HG03196 (cell line): ENCODE measurements around the gene CCHCR1.
"Not testable (repeated sequence)": the region's sequence is repeated elsewhere in the genome, so short reads cannot be mapped to it uniquely, and the experiment has no call there.

ENCODE experiments used
- ATAC-seq: cut with Tn5 transposase; IDR thresholded peaks from one replicate; pipeline ENCODE4 v1.9.1; 2021; ENCODE audit not compliant: unreplicated experiment

The CCHCR1 gene

DNA sequence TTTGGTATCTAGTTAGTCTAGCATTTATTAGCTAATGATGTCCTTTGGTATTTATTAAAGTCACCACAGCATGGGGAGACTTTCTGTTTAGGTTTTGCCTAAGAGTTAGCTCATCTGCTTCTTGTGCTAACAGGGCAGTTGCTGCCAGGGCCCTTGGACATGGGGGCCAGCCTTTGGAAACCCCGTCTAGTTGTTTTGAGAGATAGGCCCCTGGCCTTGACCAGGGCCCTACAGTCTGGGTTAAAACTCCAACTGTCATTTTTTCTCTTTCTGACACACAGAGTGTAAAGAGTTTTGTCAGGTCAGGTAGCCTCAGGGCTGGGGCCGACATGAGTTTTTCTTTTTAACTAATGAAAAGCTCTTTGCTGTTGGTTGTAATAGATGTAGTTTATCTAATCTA lies 25.7 kb upstream of the CCHCR1 start:
- not testable (repeated sequence) for ATAC-seq

DNA sequence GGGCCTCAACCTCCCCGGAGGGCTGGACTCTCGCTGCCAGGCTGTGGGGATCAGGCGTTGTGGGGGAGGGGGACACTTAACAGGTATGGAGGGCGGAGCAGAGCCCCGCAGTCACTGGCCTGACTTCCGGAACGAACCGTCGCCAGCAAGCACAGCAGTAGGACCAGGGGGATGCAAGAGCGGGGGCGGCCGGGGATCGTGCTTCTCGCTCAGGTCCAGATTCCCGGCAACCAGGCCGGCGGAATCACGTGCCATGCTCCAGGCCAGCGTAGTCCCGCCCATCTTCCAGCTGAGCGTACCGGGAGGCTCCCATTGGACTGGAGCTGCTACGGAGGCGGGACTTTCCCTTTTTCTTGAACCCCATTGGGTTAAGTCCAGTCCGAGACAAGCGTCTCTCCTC lies 22.9 kb upstream of the CCHCR1 start:
- ATAC-seq: peak; percentile 53

DNA sequence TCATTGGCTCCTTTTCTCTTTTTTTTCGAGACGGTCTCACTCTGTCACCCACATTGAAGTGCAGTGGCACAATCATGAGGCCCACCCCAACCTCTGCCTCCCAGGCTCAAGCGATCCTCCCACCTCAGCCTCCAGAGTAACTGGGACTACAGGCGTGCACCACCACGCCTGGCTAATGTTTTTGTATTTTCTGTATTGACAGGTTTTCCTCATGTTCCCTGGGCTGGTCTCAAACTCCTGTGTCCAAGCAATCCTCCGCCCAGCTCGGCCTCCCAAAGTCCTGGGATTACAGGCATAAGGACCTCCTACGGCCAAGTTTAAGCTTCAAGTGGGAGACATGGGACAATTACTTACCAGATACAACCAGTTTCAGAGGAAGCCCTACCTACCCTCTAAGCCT lies 22.3 kb upstream of the CCHCR1 start:
- ATAC-seq: no peak

DNA sequence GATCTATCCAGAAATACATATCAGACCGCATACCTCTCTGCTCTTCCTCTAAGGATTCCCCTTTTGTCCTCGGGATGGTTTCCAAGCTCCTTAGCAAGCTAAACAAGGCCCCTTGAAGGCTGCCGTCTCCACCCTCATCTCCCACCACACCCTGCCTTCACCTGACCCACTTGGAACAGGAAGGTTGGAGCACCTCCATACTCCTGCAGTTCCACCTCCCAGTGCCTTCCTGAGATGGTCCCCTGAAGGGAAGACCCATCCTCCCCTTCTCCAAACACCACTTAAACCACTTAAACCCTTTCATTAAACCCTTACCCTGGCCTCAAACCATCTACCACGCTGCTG lies 21.4 kb upstream of the CCHCR1 start:
- no peak for ATAC-seq

DNA sequence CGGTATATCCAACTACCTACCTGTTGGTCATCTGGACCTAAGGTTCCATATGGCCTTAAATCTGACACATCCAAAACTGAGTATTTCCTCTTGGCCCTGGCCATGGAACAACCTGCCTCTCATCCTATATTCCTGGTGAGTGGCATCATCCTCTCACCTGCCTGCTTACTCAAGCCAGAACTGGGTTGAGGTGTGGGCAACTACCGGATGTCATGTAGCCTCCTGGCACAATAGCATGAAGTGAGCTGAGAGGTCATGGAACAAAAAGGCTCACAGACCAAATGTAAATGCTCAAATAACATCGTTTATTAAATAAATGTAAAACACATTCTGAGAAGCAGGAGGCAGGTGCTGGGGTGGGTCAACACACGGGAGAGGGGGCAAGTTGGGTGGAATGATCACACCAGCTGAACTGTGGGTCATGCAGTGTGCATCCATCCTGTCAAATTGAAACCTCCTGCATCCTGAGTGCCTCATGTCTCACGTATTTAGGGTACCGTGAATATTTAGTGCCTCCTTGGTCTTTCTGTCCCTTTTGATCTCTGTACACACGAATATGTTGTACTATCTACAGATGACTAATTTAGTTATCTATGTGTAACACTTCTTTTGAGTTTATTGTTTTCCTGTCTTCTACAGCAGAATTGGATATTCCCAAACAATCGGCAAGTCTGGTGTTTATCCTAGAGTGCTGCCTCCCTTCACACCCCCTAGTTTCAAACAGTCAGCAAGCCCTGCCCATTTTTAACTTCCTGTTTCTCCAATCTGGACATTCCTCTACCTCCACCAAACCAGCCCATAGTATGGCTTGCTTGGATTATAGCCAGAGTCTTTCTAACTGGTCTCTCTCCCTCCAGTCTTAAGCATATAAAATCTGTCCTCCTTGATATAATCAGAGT lies 20.8 kb upstream of the CCHCR1 start:
- no peak for ATAC-seq

DNA sequence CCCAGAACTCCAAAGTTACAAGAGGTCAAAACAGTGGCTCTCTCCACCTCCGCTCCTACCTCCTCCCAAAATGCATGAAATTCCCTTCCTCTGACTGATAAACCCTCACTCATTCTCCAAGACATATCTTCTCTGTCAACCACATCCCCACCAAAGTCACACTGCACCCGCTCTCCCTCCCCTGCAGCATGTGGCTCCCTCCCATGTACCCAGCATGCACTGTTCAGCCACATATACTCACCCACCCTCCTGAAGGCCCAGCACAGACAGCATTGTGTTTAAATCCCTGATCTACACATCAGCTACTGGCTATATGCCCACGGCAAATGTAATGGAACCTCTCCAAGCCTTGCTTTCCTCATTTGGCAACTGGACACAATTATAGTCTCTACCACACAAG lies 18.4 kb upstream of the CCHCR1 start:
- ATAC-seq: no peak

DNA sequence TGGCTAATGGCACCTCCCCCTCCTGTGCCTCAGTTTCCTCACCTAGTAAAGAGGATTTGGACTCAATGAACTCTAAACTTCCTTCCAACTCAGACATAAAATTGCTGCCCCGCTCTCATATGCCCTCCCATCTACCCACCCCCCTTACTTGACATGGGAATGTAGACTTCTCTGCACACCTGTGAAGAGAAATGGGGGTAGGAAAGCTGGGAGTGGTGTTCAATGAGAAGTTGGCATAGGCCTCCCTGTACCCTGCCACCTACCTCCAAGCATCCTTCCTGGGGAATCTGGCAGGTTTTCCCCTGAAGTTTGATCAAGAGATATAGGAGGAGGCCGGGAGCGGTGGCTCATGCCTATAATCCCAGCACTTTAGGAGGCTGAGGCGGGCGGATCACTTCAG lies 16.8 kb upstream of the CCHCR1 start:
- ATAC-seq: no peak

DNA sequence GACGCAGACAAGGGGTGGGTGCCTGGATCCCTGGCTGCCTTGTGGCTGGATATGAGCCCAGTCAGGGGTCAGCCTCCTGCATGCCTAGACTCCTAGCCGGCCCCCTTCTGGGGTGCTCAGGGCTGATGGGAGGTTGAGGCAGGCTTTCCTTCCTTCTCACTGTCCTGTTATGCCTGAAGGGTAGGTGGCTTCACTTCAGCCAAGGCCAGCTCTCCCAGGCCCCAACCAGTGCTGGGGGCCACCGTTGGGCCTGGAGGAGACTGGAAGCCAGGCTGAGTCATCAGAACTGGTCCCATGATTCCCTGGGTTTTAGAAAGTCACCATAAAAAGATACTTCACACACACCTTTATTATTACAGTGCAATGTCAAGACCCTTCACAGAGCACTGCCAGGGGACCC lies 15.8 kb upstream of the CCHCR1 start:
- ATAC-seq: no peak

DNA sequence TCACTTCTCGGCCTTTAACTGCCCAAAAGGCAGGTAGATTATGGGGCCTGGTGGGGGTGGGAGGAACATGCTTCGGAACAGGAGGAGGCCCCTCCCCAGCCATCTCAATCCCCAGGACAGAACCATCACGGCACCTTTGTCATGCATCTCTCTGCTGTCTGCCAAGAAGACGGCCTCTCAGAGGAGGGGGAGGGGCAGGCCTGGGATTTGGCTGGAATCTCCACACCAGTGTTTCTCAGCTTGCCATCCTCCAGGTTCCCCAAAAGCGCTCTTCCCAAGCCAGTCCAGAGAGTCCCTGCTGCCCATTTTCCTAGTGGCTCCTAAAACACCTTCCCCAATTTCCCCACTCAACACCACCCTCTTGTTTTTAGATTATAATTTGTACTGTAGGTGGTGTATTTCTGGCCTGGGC lies 15.4 kb upstream of the CCHCR1 start:
- ATAC-seq: no peak

DNA sequence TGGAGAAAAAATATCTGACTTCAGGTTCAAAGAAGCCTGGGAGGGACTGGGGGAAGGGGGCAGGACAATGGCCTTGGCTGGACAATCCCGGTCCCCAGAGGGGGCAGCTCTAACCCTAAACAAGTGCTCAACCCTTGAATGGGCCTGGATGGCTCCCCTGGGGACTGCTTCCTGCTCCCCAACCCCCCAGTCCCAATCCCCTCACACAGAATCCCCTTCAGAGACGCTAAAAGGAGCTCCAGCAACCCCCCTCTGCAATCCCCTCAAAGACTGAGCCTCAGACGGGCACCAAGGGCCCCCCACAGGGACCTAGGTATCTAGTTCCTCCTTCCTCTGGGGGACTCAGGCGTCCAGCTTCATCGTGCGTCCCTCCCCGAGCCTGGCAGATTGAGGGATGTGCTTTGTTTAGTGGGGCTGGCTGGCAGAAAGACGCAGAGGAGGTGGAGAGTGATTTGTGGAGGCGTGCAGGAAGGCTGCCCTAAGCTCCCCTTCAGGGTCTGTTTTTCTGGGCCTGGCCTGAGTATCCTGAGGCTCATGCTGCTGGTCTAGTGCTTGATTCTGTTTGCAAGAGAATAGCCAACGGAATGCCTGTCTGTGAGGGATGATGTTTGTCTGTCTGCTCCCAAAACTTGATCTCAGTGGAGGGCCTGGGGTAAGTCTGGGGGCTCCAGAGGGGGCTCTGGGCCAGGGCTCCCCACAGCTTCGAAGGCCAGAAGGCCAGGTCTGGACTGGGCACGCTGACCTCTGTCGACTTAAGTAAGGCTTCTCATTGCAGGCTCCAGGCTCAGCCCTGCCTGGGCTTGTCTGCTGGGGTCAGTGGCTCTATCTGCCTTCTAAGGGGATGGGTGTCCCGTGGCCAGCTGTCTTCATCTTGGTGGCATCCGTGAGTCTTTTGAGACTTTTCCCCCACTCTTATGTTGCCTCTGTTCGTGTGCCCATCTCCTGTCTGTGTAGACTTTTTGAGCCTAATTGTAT lies 14.6 kb upstream of the CCHCR1 start:
- ATAC-seq: no peak

DNA sequence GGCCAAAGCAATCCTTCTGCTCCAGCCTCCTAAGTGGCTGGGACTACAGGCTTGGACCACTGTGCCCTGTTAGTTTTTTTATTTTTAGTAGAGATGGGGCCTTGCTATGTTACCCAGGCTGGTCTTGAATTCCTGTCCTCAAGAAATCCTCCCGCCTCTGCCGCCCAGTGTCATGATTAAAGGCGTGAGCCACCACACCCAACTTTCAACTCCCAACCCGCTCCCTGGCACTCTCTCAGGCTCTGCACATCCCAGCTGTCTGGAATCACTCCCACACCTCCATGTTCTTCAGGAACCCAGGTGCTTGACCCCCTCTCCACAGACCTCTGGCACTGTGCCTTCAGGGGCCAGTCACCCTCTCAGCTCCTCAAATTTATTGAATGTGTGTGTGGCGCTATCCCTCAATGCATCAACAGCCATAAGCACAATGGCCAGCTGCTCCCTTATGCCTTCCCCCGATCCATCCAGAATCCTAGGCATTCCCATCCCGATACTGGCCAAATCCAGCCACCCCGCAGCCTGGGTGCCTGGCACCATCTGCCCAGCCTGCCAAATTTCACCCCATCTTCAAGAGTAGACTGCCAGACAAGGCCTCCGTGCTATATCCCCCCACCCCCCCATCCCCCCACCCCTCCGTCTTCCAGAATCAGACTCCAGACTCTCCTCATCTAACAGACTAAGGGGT lies 13.5 kb upstream of the CCHCR1 start:
- ATAC-seq: no peak

DNA sequence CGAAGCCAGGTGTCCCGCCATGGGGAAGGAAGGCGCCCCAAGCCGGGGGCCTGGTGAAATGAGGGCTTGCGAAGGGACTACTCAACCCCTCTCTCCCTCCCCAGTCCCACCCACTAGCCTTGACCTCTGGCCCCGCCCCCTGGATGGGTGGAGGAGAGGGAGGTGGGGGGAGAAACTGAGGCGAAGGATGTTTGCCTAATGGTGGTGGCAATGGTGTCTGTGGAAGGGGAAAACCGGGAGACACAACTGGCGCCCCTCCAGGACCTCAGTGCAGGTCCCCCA lies 12.9 kb upstream of the CCHCR1 start, which contains the start of gene POU5F1:
POU5F1 (minus strand) TSS at position 83 of the 282 bp plus-strand sequence; CDS start at position 21, 62 bp downstream.
- ATAC-seq: no peak

DNA sequence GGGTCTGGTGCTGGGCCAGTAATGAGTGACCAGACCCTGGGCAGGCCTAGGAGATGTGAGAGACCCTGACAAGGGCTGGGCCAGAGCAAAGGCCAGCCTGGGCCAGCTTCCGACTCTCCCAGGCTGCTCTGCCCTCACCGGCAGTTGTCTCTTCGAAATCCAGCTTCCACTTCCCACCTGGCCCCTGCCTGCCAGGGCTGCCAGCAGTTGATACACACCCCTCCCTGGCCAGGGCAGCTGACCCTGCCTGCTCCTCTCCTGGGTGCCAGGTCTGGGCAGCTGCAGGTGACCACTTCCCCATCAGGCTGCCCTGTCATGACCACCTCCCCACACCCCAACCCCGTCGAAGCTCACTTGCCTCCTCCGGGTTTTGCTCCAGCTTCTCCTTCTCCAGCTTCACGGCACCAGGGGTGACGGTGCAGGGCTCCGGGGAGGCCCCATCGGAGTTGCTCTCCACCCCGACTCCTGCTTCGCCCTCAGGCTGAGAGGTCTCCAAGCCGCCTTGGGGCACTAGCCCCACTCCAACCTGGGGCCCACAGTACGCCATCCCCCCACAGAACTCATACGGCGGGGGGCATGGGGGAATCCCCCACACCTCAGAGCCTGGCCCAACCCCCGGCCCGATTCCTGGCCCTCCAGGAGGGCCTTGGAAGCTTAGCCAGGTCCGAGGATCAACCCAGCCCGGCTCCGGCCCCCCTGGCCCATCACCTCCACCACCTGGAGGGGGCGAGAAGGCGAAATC lies 12.4 kb upstream of the CCHCR1 start:
- not testable (repeated sequence) for ATAC-seq

DNA sequence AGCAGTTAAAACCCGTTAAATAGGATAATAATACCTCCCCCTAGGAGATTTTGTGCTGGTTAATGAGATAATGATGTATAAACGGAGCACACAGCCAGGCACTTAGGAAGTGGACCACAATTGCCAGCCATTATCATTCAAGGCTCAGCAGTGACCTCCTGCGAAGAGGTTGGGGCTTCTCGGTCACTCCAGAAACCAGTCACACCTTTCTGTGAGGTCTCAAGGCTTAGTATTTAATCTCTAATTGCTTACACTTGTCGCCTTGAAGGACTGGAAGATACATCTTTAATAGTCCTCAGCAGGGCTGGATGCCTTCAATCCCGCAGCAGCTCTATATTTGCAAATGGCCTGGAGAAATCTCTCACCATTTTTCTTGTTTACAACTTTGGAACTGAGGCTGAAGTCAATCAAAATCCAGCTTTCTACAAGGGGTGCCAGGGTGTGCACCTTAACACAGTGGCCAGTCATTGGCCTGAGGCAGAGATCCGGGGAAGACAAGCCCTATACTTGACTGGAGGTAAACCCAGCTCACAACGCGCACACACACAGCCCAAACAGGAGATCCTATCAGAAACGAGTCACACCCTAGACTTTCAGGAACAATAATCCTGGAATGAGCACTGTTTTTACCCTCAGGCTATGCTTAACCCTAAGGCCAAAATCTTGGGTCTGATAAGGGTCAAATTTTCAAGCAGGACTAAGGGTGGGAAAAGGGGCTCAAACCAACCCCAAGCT lies 11.7 kb upstream of the CCHCR1 start:
- no peak for ATAC-seq

DNA sequence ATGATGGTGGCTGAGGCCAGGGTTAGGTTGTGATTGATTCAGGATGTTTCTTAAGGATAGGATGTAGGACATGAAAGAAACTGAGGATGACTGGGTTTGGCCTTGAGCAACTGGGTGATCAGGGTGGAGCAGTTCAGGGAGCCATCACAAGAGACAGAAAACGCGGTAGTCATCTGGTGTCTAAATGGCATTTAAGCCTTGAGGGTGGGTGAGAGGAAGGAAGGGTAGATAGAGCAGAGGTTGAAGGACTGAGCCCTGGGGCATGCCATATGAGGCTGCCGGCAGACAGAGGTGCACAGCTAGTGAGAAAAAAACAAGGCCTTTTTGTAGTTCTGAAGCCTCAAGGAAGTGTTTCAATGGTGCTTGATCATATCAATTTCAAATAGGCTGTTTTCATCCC lies 11.0 kb upstream of the CCHCR1 start:
- no peak for ATAC-seq

DNA sequence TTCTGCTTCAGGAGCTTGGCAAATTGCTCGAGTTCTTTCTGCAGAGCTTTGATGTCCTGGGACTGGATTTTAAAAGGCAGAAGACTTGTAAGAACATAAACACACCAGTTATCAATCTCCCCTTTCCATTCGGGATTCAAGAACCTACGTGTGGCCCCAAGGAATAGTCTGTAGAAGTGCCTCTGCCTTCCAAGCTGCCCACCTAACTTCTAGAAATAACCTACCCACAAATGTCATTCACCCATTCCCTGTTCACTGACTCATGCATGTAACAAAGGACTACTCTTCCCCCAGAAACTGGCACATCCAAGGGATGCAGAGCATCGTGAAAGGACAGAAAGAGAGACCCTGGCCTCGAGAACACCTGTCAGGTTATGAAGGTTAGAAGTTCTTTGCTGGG lies 8.4 kb upstream of the CCHCR1 start:
- no peak for ATAC-seq

DNA sequence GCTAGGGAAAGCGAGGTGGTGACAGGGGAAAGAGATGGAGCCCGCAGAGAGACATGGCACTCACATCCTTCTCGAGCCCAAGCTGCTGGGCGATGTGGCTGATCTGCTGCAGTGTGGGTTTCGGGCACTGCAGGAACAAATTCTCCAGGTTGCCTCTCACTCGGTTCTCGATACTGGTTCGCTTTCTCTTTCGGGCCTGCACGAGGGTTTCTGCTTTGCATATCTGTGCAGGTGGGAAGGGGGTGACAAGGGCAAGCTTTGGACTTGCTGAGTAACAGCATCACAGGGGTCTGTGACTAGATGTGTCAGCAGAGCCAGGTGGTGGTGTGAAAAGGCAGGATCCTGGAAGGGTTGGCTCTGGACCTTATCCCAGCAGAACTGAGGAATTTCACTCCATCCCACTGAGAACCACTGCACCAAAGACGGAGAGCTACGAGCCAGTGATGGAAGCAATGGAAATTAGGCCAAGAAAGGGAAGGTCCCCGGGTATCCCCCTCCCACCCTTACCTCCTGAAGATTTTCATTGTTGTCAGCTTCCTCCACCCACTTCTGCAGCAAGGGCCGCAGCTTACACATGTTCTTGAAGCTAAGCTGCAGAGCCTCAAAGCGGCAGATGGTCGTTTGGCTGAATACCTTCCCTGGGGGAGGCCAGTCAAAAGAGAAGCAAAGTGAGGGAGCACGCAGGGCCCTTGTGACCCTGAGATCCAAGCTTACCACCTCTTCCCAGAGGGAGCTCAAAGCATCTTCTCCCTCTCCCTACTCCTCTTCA lies 7.6 kb upstream of the CCHCR1 start:
- ATAC-seq: peak; percentile 53

DNA sequence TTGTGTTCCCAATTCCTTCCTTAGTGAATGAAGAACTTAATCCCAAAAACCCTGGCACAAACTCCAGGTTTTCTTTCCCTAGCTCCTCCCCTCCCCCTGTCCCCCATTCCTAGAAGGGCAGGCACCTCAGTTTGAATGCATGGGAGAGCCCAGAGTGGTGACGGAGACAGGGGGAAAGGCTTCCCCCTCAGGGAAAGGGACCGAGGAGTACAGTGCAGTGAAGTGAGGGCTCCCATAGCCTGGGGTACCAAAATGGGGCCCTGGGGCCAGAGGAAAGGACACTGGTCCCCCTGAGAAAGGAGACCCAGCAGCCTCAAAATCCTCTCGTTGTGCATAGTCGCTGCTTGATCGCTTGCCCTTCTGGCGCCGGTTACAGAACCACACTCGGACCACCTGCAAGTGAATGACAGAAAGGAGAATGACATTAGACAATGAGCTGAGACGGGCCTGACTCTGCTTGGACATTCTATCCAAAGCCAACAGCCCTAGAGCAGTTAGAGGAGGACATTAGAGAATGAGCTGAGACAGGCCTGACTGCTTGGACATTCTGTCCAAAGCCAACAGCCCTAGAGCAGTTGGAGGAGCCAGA lies 7.0 kb upstream of the CCHCR1 start:
- ATAC-seq: not testable (repeated sequence)

DNA sequence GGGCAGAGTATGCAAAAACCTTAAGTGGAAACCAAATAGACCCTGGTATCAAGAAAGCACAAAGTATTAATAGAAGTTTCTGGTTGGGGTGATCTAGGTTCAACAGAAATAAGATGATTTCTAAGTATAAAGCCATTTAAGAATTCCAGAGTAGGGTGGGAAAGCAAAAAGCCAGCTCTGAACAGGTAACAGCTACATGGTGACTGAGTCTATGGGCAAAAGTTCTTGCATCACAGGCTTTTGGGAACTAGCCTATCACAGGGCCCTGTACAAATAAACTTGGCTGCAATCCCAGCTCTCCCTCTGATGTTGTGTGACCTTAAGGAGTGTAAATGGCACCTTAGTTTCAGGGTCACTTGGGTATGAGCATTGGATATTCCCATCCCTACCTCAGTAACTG lies 6.3 kb upstream of the CCHCR1 start:
- no peak for ATAC-seq
